A549 (cell line): ENCODE measurements around the gene RTN4.

Source experiments
- BCL3 ChIP-seq: fragments of >200 bp; sonication (Bioruptor Twin); formaldehyde crosslinking; IDR thresholded peaks from 3 replicates; pipeline ENCODE4 v1.6.1; 2016
- CTCF ChIP-seq: fragments of >200 bp; sonication (Bioruptor Twin); formaldehyde crosslinking; IDR thresholded peaks from 3 replicates; pipeline ENCODE4 v1.5.1; 2016
- ELK1 ChIP-seq: fragments of 150-350 bp; IDR thresholded peaks from 2 replicates; pipeline ENCODE4 v1.6.1; 2014; ENCODE audit warnings: low read depth, mild to moderate bottlenecking, low read length
- HDAC2 ChIP-seq: fragments of 200-600 bp; sonication (generic); IDR thresholded peaks from 2 replicates; pipeline ENCODE4 v1.6.1; 2016
- HEYL ChIP-seq: fragments of 250-450 bp; sonication (Bioruptor Pico); IDR thresholded peaks from 2 replicates; pipeline ENCODE4 v1.8.0; 2021; ENCODE audit warnings: mild to moderate bottlenecking, moderate library complexity
- PBX3 ChIP-seq: IDR thresholded peaks from 2 replicates; pipeline ENCODE4 v1.6.1; 2012
- PHF8 ChIP-seq: fragments of 200-600 bp; sonication (generic); IDR thresholded peaks from 2 replicates; pipeline ENCODE4 v1.6.1; 2016; ENCODE audit warnings: low read depth, mild to moderate bottlenecking, antibody characterized with exemption, moderate library complexity, borderline replicate concordance
- POLR2A ChIP-seq: IDR thresholded peaks from 2 replicates; pipeline ENCODE4 v1.6.1; 2012; ENCODE audit warnings: mild to moderate bottlenecking, low read length
- RAD21 ChIP-seq, 2 experiments: fragments of >200 bp in 1 of 2; sonication (Bioruptor Twin) in 1 of 2; formaldehyde crosslinking in 1 of 2; IDR thresholded peaks in 1 of 2; conservative IDR thresholded peaks in 1 of 2; 2 replicates in 1 of 2; 3 replicates in 1 of 2; pipeline ENCODE4 v1.6.1; 2012 to 2018; ENCODE audit warnings: inconsistent platforms in 1 of 2
- RCOR1 ChIP-seq: fragments of 150-350 bp; IDR thresholded peaks from 2 replicates; pipeline ENCODE4 v1.6.1; 2014; ENCODE audit warnings: antibody characterized with exemption, low read length, low read depth
- REST ChIP-seq: fragments of 200-600 bp; sonication (generic); IDR thresholded peaks from 2 replicates; pipeline ENCODE4 v1.6.1; 2016; ENCODE audit warnings: antibody characterized with exemption, mild to moderate bottlenecking, moderate library complexity
- RFX5 ChIP-seq: fragments of 450-650 bp; IDR thresholded peaks from 2 replicates; pipeline ENCODE4 v1.7.1; 2014; ENCODE audit warnings: antibody characterized with exemption, mild to moderate bottlenecking, moderate library complexity
- SMC3 ChIP-seq: fragments of >200 bp; sonication (Bioruptor Twin); formaldehyde crosslinking; IDR thresholded peaks from 3 replicates; pipeline ENCODE4 v1.6.1; 2018; ENCODE audit warnings: inconsistent platforms

- TF ChIP-seq CTCF (no peak), PBX3 (no peak), RAD21 (conservative IDR thresholded peaks at IDR 0.05 in 1 of 2, IDR thresholded peaks at IDR 0.05 in 1 of 2) (no peak), REST (no peak), BCL3 (no peak), POLR2A (no peak), RFX5 (no peak), ELK1 (no peak), RCOR1 (no peak), HDAC2 (no peak), HEYL (CRISPR knock-in tag) (no peak), PHF8 (no peak), SMC3 (no peak)
Observed at GRCh38 chr2:54950811-54951210, 99.4 kb downstream of the RTN4 start.
